Hepatocyte (in vitro differentiated cells): ENCODE results near the gene KHK. TPM values are rescaled to one million over a fixed set of nuclear protein-coding genes. Genes with fewer than 3 reads are reported as not detected.

ENCODE experiments used
- DNase-seq: peaks from one replicate; pipeline ENCODE4 v3.0.0-alpha.2; 2016; ENCODE audit warnings: low spot score
- H2AFZ ChIP-seq: fragments of 200-600 bp; sonication (generic); 2 replicates; pipeline ENCODE4 v1.6.0; 2016; ENCODE audit warnings: antibody characterized with exemption, mild to moderate bottlenecking
- H3K27ac ChIP-seq: fragments of 200-600 bp; sonication (generic); 2 replicates; pipeline ENCODE4 v1.5.1; 2016; ENCODE audit warnings: mild to moderate bottlenecking
- H3K27me3 ChIP-seq: fragments of 200-600 bp; sonication (generic); 2 replicates; pipeline ENCODE4 v1.6.1; 2016
- H3K36me3 ChIP-seq: fragments of 200-600 bp; sonication (generic); replicated peaks from 2 replicates; pipeline ENCODE4 v1.5.1; 2016; ENCODE audit warnings: low read depth; ENCODE audit not compliant: insufficient read depth
- H3K4me1 ChIP-seq: fragments of 200-600 bp; sonication (generic); 2 replicates; pipeline ENCODE4 v1.5.1; 2016; ENCODE audit warnings: mild to moderate bottlenecking, moderate library complexity; ENCODE audit not compliant: insufficient read depth
- H3K4me2 ChIP-seq: fragments of 200-600 bp; sonication (generic); 2 replicates; pipeline ENCODE4 v1.6.0; 2016
- H3K4me3 ChIP-seq: fragments of 200-600 bp; sonication (generic); 2 replicates; pipeline ENCODE4 v1.5.1; 2016; ENCODE audit warnings: mild to moderate bottlenecking
- H3K79me2 ChIP-seq: fragments of 200-600 bp; sonication (generic); 2 replicates; pipeline ENCODE4 v1.6.0; 2017; ENCODE audit warnings: mild to moderate bottlenecking
- H3K9me2 ChIP-seq: fragments of 200-600 bp; sonication (generic); replicated peaks from 2 replicates; pipeline ENCODE4 v1.6.0; 2017; ENCODE audit warnings: mild to moderate bottlenecking; ENCODE audit not compliant: insufficient read depth
- H3K9me3 ChIP-seq: fragments of 200-600 bp; sonication (generic); 2 replicates; pipeline ENCODE4 v1.5.1; 2016; ENCODE audit warnings: low read depth, mild to moderate bottlenecking
- H4K20me1 ChIP-seq: fragments of 200-600 bp; sonication (generic); 2 replicates; pipeline ENCODE4 v1.6.0; 2016; ENCODE audit warnings: mild to moderate bottlenecking; ENCODE audit not compliant: insufficient read depth, poor library complexity, severe bottlenecking
- CTCF ChIP-seq: fragments of 200-600 bp; sonication (generic); IDR thresholded peaks from 2 replicates; pipeline ENCODE4 v1.5.1; 2016; ENCODE audit warnings: antibody characterized with exemption, mild to moderate bottlenecking; ENCODE audit not compliant: poor library complexity
- EZH2 ChIP-seq: fragments of 200-600 bp; sonication (generic); IDR thresholded peaks from 2 replicates; pipeline ENCODE4 v1.6.1; 2016; ENCODE audit warnings: antibody characterized with exemption, mild to moderate bottlenecking, borderline replicate concordance
- EZH2phosphoT487 ChIP-seq: fragments of 200-600 bp; sonication (generic); IDR thresholded peaks from one replicate; pipeline ENCODE4 v1.6.1; 2018; ENCODE audit warnings: antibody characterized with exemption, mild to moderate bottlenecking, low read depth, moderate library complexity; ENCODE audit not compliant: unreplicated experiment, severe bottlenecking
- WGBS: methylation state at CpG from one replicate; pipeline ENCODE4 v1.1.6; 2016; ENCODE audit warnings: low lambda C conversion rate; ENCODE audit errors: missing lambda C conversion rate; 5-methylcytosine and 5-hydroxymethylcytosine counted together
- polyA plus RNA-seq: library from polyadenylated mRNA; unstranded; fragments of >200 nt; fragmentation: Nextera tagmentation; extraction: Ambion mirVana; gene quantifications from 2 replicates; pipeline ENCODE4 v1.2.1, GENCODE V29; 2016
- total RNA-seq: library from RNA; depleted of rRNA; stranded (reverse); fragments of >200 nt; gene quantifications from 2 replicates; pipeline ENCODE4 v1.2.3, GENCODE V29; 2014

The KHK gene
- total and polyA plus RNA-seq, 2 experiments from 2014 or later, result 28.7 to 73.1 TPM

- Histone ChIP-seq H3K4me2 (no peak overlapping the region), H3K9me3 (no peaks in the 10 kb centered on the region), H3K9me2 (no peaks in the 10 kb centered on the region), H3K27ac (no peak overlapping the region), H3K36me3 (no peaks in the 10 kb centered on the region), H4K20me1 (peaks cover 3% of the 10 kb centered on the region), H2AFZ (no peak overlapping the region), H3K27me3 (no peaks in the 10 kb centered on the region), H3K79me2 (peaks cover 19% of the 10 kb centered on the region), H3K4me1 (peaks cover 18% of the 10 kb centered on the region), H3K4me3 (no peak overlapping the region)
- WGBS, result 87% methylated on average over 19 of the region's 20 CpGs
- no peak for DNase-seq
- TF ChIP-seq EZH2 (no peak), EZH2phosphoT487 (no peak), CTCF (no peak)
Measured at GRCh38 chr2:27083410-27084296, 2.9 kb upstream of the KHK start.

GRCh38 chr2:27084297-27085061 lies 2.1 kb upstream of the KHK start:
- DNase-seq, result no peak
- Histone ChIP-seq H3K4me1 (peaks cover 18% of the 10 kb centered on the region), H3K9me3 (no peaks in the 10 kb centered on the region), H3K36me3 (no peaks in the 10 kb centered on the region), H3K27ac (no peak overlapping the region), H3K4me2 (no peak overlapping the region), H3K79me2 (peaks cover 11% of the 10 kb centered on the region), H2AFZ (no peak overlapping the region), H3K27me3 (no peaks in the 10 kb centered on the region), H3K9me2 (no peaks in the 10 kb centered on the region), H4K20me1 (peaks cover 3% of the 10 kb centered on the region), H3K4me3 (no peak overlapping the region)
- WGBS, result 81% methylated on average over 6 of the region's 6 CpGs
- TF ChIP-seq EZH2phosphoT487, result no peak
- TF ChIP-seq CTCF, result no peak
- no peak for TF ChIP-seq EZH2

GRCh38 chr2:27085062-27085672 lies 1.4 kb upstream of the KHK start:
- WGBS, result 64% methylated on average over 10 of the region's 10 CpGs
- H2AFZ ChIP-seq, result no peak overlapping the region
- peaks cover 4% of the 10 kb centered on the region for H3K79me2 ChIP-seq
- peak overlapping the region; percentile 100 for H3K4me2 ChIP-seq
- H3K4me3 ChIP-seq, result no peak overlapping the region
- H3K9me3 ChIP-seq, result no peaks in the 10 kb centered on the region
- no peak overlapping the region for H3K27ac ChIP-seq
- H3K27me3 ChIP-seq, result no peaks in the 10 kb centered on the region
- no peaks in the 10 kb centered on the region for H3K36me3 ChIP-seq
- peaks cover 3% of the 10 kb centered on the region for H4K20me1 ChIP-seq
- TF ChIP-seq EZH2 (no peak), CTCF (no peak), EZH2phosphoT487 (no peak)
- peaks cover 18% of the 10 kb centered on the region for H3K4me1 ChIP-seq
- no peaks in the 10 kb centered on the region for H3K9me2 ChIP-seq
- no peak for DNase-seq
